ENCODE data around the gene ACVR1B.

DNA sequence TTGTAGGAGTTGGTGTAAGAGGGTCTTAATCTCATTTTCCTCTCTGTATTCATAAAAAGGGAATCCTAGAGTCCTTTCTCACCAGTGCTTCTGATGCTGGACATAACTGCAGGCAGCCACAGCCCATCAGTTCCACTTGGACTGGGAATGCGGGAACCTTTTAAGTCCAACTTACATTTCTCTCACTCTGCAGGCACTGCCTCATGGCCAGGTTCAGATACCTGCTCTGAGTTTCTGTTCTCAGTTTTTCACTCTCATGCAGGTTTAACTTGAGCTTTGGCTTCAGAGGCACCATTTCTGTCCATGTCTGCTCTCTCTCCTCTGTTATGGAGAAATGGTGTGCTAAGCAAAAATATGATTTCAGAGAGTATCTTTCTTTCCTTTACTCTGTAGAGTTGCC is 4.2 kb downstream of the ACVR1B start:
- no peak for TF ChIP-seq POLR2A (IDR thresholded peaks at IDR 0.05)
- no peak for TF ChIP-seq CTCF (IDR thresholded peaks at IDR 0.05 in 8 of 11, conservative IDR thresholded peaks at IDR 0.05 in 3 of 11)

Data from spleen (tissue), 7 donors.